ENCODE results near the gene MVB12B. TPM values are rescaled to one million over a fixed set of nuclear protein-coding genes. Genes with fewer than 3 reads are reported as not detected.
A peak's percentile ranks its signal among the peaks of the same experiment; 100 is the strongest.
"Not testable (repeated sequence)": the region's sequence is repeated elsewhere in the genome, so short reads cannot be mapped to it uniquely, and the experiment has no call there.

MVB12B gene, protein sequence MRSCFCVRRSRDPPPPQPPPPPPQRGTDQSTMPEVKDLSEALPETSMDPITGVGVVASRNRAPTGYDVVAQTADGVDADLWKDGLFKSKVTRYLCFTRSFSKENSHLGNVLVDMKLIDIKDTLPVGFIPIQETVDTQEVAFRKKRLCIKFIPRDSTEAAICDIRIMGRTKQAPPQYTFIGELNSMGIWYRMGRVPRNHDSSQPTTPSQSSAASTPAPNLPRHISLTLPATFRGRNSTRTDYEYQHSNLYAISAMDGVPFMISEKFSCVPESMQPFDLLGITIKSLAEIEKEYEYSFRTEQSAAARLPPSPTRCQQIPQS
- total RNA-seq (2021; ENCODE audit: unreplicated experiment) (9.4 TPM), Bru-seq, nascent RNA (percentile 57 among the genes with signal in this experiment), BruChase-seq, experiment 1, labeled RNA remaining after a 2-hour chase (percentile 53 among the genes with signal in this experiment), BruChase-seq, experiment 2, labeled RNA remaining after a 6-hour chase (percentile 49 among the genes with signal in this experiment)
- polyA plus RNA-seq (2012; ENCODE audit: insufficient read length), result 6.6 TPM
- long read RNA-seq, full-length matches to known transcripts, result 2 of 19 reads
- long read RNA-seq, partial matches to known transcripts, result 12 of 19 reads
- long read RNA-seq, other reads (novel, unspliced or antisense), result 5 of 19 reads

DNA sequence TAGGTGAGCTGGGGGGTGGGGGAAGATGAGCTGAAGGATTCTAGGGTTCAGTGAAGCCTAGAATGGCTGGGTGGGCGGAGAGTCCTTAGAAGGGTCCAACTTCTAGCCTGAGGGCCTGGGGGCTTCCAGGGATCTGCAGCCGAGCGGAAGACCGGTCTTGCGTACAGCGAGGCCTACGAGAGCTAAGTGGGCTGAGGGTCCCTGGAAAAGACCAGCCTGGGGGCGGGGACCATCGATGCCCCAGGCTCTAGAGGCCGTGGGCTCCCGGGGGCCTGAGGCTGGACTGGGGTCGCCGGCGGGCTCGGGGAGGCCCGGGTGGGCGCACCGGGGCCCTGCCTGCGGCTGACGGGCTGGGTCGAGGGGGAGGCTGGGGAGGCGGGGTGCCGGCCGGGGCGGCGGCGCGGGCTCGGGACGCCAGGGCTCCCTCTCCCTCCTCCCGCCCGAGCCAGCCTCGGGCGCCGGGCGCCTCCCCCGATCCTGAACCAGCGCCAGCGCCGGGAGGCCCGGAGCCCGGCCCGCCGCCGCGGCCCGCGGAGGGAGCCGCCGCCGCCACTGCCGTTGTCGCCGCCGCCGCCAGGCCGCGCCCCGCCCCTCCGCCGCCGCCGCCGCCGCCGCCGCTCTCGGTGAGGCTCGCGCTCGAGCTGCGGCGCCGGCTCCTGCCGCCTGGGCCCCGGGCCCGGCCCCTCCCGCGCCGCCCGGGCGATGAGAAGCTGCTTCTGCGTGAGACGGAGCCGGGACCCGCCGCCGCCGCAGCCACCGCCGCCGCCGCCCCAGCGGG, at the start of gene MVB12B:
TSS of gene MVB12B (plus strand) at position 602 of the 778 bp plus-strand sequence. CDS start at position 703, 101 bp downstream.
- Histone ChIP-seq H3K27ac (ENCODE audit: low read length) (peak within 1 kb of the TSS; percentile 59), H3K27me3 (ENCODE audit: control insufficient read depth, insufficient read depth, low read length) (no peaks in the 10 kb centered on the region), H3K4me1 (ENCODE audit: control insufficient read depth, insufficient read depth, low read length) (peaks cover 2% of the 10 kb centered on the region), H3K4me3 (ENCODE audit: low read depth in 2 of 2, low read length in 2 of 2) (peak within 1 kb of the TSS; percentile 50 to 57), H3K36me3 (ENCODE audit: control insufficient read depth, insufficient read depth, low read length) (no peaks in the 10 kb centered on the region; the same call in 1 of the 2 replicates), H3K9me3 (ENCODE audit: control insufficient read depth, insufficient read depth, low read depth, low read length) (peaks cover 11% of the 10 kb centered on the region; the same call in 1 of the 2 replicates)
- CTCF ChIA-PET, result no interaction called here
- TF ChIP-seq SIN3A (IDR thresholded peaks at IDR 0.05; ENCODE audit: borderline replicate concordance, insufficient read depth, low read depth, low read length) (no peak), POLR2AphosphoS5 (IDR thresholded peaks at IDR 0.05; ENCODE audit: low read depth, low read length) (no peak), TCF7L2 (IDR thresholded peaks at IDR 0.05; ENCODE audit: low read depth, low read length) (no peak)
- TF ChIP-seq, protein P1, sequence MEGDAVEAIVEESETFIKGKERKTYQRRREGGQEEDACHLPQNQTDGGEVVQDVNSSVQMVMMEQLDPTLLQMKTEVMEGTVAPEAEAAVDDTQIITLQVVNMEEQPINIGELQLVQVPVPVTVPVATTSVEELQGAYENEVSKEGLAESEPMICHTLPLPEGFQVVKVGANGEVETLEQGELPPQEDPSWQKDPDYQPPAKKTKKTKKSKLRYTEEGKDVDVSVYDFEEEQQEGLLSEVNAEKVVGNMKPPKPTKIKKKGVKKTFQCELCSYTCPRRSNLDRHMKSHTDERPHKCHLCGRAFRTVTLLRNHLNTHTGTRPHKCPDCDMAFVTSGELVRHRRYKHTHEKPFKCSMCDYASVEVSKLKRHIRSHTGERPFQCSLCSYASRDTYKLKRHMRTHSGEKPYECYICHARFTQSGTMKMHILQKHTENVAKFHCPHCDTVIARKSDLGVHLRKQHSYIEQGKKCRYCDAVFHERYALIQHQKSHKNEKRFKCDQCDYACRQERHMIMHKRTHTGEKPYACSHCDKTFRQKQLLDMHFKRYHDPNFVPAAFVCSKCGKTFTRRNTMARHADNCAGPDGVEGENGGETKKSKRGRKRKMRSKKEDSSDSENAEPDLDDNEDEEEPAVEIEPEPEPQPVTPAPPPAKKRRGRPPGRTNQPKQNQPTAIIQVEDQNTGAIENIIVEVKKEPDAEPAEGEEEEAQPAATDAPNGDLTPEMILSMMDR (IDR thresholded peaks at IDR 0.05), result no peak
- BruUV-seq (replicated peaks), result no TSS peak
- ATAC-seq (peak; percentile 78), DNase-seq (ENCODE audit: low read depth, low spot score) (no peak)
- in situ Hi-C loops (cut with HindIII; ENCODE audit: low pct_unique_long_range_greater_than_20kb, low sequenced_read_pairs) (no loop called here), intact Hi-C loops (cut with micrococcal nuclease; ENCODE audit: unreplicated experiment) (no loop called here)
- POLR2A ChIA-PET, result interaction anchor here (0.5 kb wide), 1 partner anchor 839 kb away, joined by 9 read pairs; no protein-coding TSS in a partner anchor

- Histone ChIP-seq H3K4me1 (ENCODE audit: control insufficient read depth, insufficient read depth, low read length) (no peaks in the 10 kb centered on the region), H3K27ac (ENCODE audit: low read length) (no peak overlapping the region), H3K9me3 (ENCODE audit: control insufficient read depth, insufficient read depth, low read depth, low read length) (no peaks in the 10 kb centered on the region), H3K27me3 (ENCODE audit: control insufficient read depth, insufficient read depth, low read length) (no peaks in the 10 kb centered on the region), H3K4me3 (ENCODE audit: low read depth in 2 of 2, low read length in 2 of 2) (no peak overlapping the region), H3K36me3 (ENCODE audit: control insufficient read depth, insufficient read depth, low read length) (no peaks in the 10 kb centered on the region)
- in situ Hi-C loops (cut with HindIII; ENCODE audit: low pct_unique_long_range_greater_than_20kb, low sequenced_read_pairs), result no loop called here
- DNase-seq (ENCODE audit: low read depth, low spot score), result no peak
- no peak for ATAC-seq
- POLR2A ChIA-PET, result no interaction called here
- intact Hi-C loops (cut with micrococcal nuclease; ENCODE audit: unreplicated experiment), result no loop called here
- no peak for TF ChIP-seq TCF7L2 (IDR thresholded peaks at IDR 0.05; ENCODE audit: low read depth, low read length)
- no peak for TF ChIP-seq POLR2AphosphoS5 (IDR thresholded peaks at IDR 0.05; ENCODE audit: low read depth, low read length)
- TF ChIP-seq, protein P2, sequence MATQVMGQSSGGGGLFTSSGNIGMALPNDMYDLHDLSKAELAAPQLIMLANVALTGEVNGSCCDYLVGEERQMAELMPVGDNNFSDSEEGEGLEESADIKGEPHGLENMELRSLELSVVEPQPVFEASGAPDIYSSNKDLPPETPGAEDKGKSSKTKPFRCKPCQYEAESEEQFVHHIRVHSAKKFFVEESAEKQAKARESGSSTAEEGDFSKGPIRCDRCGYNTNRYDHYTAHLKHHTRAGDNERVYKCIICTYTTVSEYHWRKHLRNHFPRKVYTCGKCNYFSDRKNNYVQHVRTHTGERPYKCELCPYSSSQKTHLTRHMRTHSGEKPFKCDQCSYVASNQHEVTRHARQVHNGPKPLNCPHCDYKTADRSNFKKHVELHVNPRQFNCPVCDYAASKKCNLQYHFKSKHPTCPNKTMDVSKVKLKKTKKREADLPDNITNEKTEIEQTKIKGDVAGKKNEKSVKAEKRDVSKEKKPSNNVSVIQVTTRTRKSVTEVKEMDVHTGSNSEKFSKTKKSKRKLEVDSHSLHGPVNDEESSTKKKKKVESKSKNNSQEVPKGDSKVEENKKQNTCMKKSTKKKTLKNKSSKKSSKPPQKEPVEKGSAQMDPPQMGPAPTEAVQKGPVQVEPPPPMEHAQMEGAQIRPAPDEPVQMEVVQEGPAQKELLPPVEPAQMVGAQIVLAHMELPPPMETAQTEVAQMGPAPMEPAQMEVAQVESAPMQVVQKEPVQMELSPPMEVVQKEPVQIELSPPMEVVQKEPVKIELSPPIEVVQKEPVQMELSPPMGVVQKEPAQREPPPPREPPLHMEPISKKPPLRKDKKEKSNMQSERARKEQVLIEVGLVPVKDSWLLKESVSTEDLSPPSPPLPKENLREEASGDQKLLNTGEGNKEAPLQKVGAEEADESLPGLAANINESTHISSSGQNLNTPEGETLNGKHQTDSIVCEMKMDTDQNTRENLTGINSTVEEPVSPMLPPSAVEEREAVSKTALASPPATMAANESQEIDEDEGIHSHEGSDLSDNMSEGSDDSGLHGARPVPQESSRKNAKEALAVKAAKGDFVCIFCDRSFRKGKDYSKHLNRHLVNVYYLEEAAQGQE (IDR thresholded peaks at IDR 0.05; ENCODE audit: insufficient read depth in 1 of 2, low read depth in 2 of 2, low read length in 1 of 2), result no peak
- TF ChIP-seq, protein P1 (IDR thresholded peaks at IDR 0.05), result no peak
- no peak for TF ChIP-seq SIN3A (IDR thresholded peaks at IDR 0.05; ENCODE audit: borderline replicate concordance, insufficient read depth, low read depth, low read length)
- no TSS peak for BruUV-seq (replicated peaks)
- CTCF ChIA-PET, result no interaction called here
Measured at GRCh38 chr9:126283799-126284465, 42.7 kb upstream of the MVB12B start.

GRCh38 chr9:126285652-126286051, 41.0 kb upstream of the MVB12B start:
- H3K4me1 ChIP-seq (ENCODE audit: control insufficient read depth, insufficient read depth, low read length); CTCF ChIA-PET; H3K9me3 ChIP-seq (ENCODE audit: control insufficient read depth, insufficient read depth, low read depth, low read length); H3K4me3 ChIP-seq (ENCODE audit: low read depth in 2 of 2, low read length in 2 of 2); DNase-seq (ENCODE audit: low read depth, low spot score); BruUV-seq (replicated peaks); H3K27ac ChIP-seq (ENCODE audit: low read length); POLR2A ChIA-PET; intact Hi-C loops (cut with micrococcal nuclease; ENCODE audit: unreplicated experiment); H3K27me3 ChIP-seq (ENCODE audit: control insufficient read depth, insufficient read depth, low read length); ATAC-seq; in situ Hi-C loops (cut with HindIII; ENCODE audit: low pct_unique_long_range_greater_than_20kb, low sequenced_read_pairs); H3K36me3 ChIP-seq (ENCODE audit: control insufficient read depth, insufficient read depth, low read length): not testable (repeated sequence)
